Fibroblast of lung (primary cell): ENCODE measurements around the gene TMEM109. TPM values are rescaled to one million over a fixed set of nuclear protein-coding genes. Genes with fewer than 3 reads are reported as not detected.

Experiments used
- DNase-seq, 2 donors: peaks; one replicate each; pipeline versions ENCODE4 v3.0.0 to v3.0.0-alpha.2; 2010; ENCODE audit warnings: low read depth in 2 of 2
- H2AFZ ChIP-seq: 2 replicates; pipeline ENCODE4 v1.5.1; 2012; ENCODE audit warnings: low read length, control low read depth, inconsistent platforms
- H3K27ac ChIP-seq: 2 replicates; pipeline ENCODE4 v1.5.1; 2011; ENCODE audit warnings: low read length, control low read depth; ENCODE audit not compliant: insufficient read depth
- H3K27me3 ChIP-seq: 2 replicates; pipeline ENCODE4 v1.5.1; 2011; ENCODE audit warnings: mild to moderate bottlenecking, low read length; ENCODE audit not compliant: control insufficient read depth, insufficient read depth
- H3K36me3 ChIP-seq: 2 replicates; pipeline ENCODE4 v1.5.1; 2011; ENCODE audit warnings: low read length; ENCODE audit not compliant: control insufficient read depth, insufficient read depth
- H3K4me1 ChIP-seq: 2 replicates; pipeline ENCODE4 v1.5.1; 2011; ENCODE audit warnings: low read length; ENCODE audit not compliant: control insufficient read depth, insufficient read depth; ENCODE audit errors: extremely low read depth
- H3K4me2 ChIP-seq: 2 replicates; pipeline ENCODE4 v1.5.1; 2011; ENCODE audit warnings: low read length, control low read depth; ENCODE audit not compliant: insufficient read depth; ENCODE audit errors: extremely low read depth
- H3K4me3 ChIP-seq, 4 experiments: fragments of 200-600 bp in 1 of 4; sonication (generic) in 1 of 4; replicated peaks in 1 of 4; 2 replicates each; pipeline ENCODE4 v1.5.1; 2011 to 2016; ENCODE audit warnings: low read length in 4 of 4, low read depth in 3 of 4, mild to moderate bottlenecking in 3 of 4, control low read depth in 2 of 4, inconsistent platforms in 1 of 4, mixed read lengths in 1 of 4; ENCODE audit not compliant: insufficient read depth in 1 of 4; ENCODE audit errors: control extremely low read depth in 1 of 4
- H3K79me2 ChIP-seq: 2 replicates; pipeline ENCODE4 v1.5.1; 2012; ENCODE audit warnings: mild to moderate bottlenecking, low read length, inconsistent platforms; ENCODE audit not compliant: control insufficient read depth, insufficient read depth
- H3K9ac ChIP-seq: 2 replicates; pipeline ENCODE4 v1.5.1; 2011; ENCODE audit warnings: mild to moderate bottlenecking, low read length, control low read depth; ENCODE audit not compliant: insufficient read depth
- H3K9me3 ChIP-seq: 2 replicates; pipeline ENCODE4 v1.5.1; 2012; ENCODE audit warnings: low read depth, low read length; ENCODE audit not compliant: control insufficient read depth, insufficient read depth
- H4K20me1 ChIP-seq: 2 replicates; pipeline ENCODE4 v1.5.1; 2011; ENCODE audit warnings: low read length; ENCODE audit not compliant: control insufficient read depth, insufficient read depth; ENCODE audit errors: extremely low read depth
- EZH2 ChIP-seq: IDR thresholded peaks from 2 replicates; pipeline ENCODE4 v1.5.1; 2012; ENCODE audit warnings: low read length, control low read depth, mild to moderate bottlenecking; ENCODE audit errors: missing control alignments
- polyA plus RNA-seq, 2 donors: library from polyadenylated mRNA; depleted of rRNA in 1 of 2; stranded (reverse) in 1 of 2; unstranded in 1 of 2; fragments of >200 nt; gene quantifications; 2 replicates each; pipeline ENCODE4 v1.2.1, GENCODE V29; 2011 to 2012; ENCODE audit warnings: missing spikeins in 1 of 2
- total RNA-seq: library from RNA; depleted of rRNA; stranded (reverse); fragments of >200 nt; gene quantifications from 2 replicates; pipeline ENCODE4 v1.2.1, GENCODE V29; 2014
- TF ChIP-seq, protein P1 (sequence below), 2 donors: IDR thresholded peaks in 1 of 2; conservative IDR thresholded peaks in 1 of 2; 1 replicate in 1 of 2; 2 replicates in 1 of 2; pipeline ENCODE4 v1.5.1; 2011 to 2012; ENCODE audit warnings: low read length in 2 of 2, control low read depth in 1 of 2, inconsistent platforms in 1 of 2, low read depth in 1 of 2, mild to moderate bottlenecking in 1 of 2

The TMEM109 gene
- total and polyA plus RNA-seq, 2 donors (not counting 1 experiment from before 2014, with no cell fraction given) = 21.5 to 34.9 TPM

DNA sequence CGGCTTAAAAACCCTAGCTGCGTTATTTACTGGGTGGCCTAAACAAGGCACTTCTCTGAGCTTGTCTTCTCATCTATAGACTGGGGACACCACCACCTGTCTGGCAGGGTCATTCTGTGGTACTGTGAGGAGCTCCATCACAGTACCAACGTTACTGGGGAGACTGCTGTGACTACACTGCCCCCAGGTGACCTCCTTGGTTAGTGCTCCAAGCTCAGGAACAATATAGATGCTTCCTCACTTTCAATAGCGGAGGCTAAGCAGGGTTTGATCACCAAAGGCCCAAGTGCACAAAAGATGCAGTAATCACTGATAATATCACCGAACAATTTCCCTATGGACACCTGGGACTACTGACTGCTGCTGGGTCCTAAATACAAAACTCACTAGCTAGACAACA lies 26.4 kb upstream of the TMEM109 start:
- Histone ChIP-seq H3K9ac (no peak overlapping the region), H3K79me2 (no peaks in the 10 kb centered on the region), H3K27me3 (no peaks in the 10 kb centered on the region), H3K9me3 (no peaks in the 10 kb centered on the region), H3K4me2 (no peak overlapping the region), H3K4me3 (no peak overlapping the region), H3K27ac (no peak overlapping the region), H3K4me1 (no peaks in the 10 kb centered on the region), H4K20me1 (no peaks in the 10 kb centered on the region), H3K36me3 (peaks cover 3% of the 10 kb centered on the region), H2AFZ (no peak overlapping the region)
- no peak for TF ChIP-seq EZH2
- TF ChIP-seq, protein P1, sequence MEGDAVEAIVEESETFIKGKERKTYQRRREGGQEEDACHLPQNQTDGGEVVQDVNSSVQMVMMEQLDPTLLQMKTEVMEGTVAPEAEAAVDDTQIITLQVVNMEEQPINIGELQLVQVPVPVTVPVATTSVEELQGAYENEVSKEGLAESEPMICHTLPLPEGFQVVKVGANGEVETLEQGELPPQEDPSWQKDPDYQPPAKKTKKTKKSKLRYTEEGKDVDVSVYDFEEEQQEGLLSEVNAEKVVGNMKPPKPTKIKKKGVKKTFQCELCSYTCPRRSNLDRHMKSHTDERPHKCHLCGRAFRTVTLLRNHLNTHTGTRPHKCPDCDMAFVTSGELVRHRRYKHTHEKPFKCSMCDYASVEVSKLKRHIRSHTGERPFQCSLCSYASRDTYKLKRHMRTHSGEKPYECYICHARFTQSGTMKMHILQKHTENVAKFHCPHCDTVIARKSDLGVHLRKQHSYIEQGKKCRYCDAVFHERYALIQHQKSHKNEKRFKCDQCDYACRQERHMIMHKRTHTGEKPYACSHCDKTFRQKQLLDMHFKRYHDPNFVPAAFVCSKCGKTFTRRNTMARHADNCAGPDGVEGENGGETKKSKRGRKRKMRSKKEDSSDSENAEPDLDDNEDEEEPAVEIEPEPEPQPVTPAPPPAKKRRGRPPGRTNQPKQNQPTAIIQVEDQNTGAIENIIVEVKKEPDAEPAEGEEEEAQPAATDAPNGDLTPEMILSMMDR (conservative IDR thresholded peaks at IDR 0.05 in 1 of 2, IDR thresholded peaks at IDR 0.05 in 1 of 2; ENCODE audit: low read depth in 1 of 2, low read length in 2 of 2) = peak; percentile 67 to 73
- peak; percentile 27 to 58 for DNase-seq

DNA sequence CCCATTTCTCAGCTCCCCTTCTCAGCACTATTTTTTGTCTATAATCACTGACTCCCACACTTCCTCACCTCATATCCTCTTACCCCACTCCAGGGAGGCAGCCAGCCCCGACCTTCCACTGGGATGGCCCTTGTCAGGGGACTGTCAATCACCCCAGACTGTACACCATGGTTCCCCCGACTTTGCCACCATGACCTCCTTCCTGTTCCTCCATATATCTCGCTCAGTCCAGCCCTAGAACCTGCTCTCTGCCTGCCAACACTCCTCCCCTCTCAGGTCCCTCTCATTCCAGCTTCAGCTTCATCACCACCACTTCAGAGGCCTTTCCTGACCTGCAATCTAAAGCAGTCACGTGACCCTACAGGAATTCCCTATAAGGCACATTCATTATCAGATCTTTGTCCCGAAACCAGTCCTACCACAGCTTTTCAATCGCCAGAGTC lies 24.1 kb upstream of the TMEM109 start:
- no peak for DNase-seq
- TF ChIP-seq, protein P1 (conservative IDR thresholded peaks at IDR 0.05 in 1 of 2, IDR thresholded peaks at IDR 0.05 in 1 of 2; ENCODE audit: low read depth in 1 of 2, low read length in 2 of 2) = no peak
- no peak for TF ChIP-seq EZH2
- no peak overlapping the region for H3K4me2 ChIP-seq
- H3K27ac ChIP-seq = no peak overlapping the region
- no peak overlapping the region for H2AFZ ChIP-seq
- H3K79me2 ChIP-seq = no peaks in the 10 kb centered on the region
- H4K20me1 ChIP-seq = no peaks in the 10 kb centered on the region
- no peaks in the 10 kb centered on the region for H3K4me1 ChIP-seq
- peaks cover 5% of the 10 kb centered on the region for H3K36me3 ChIP-seq
- H3K9ac ChIP-seq = no peak overlapping the region
- no peaks in the 10 kb centered on the region for H3K27me3 ChIP-seq
- H3K4me3 ChIP-seq = no peak overlapping the region
- H3K9me3 ChIP-seq = no peaks in the 10 kb centered on the region

DNA sequence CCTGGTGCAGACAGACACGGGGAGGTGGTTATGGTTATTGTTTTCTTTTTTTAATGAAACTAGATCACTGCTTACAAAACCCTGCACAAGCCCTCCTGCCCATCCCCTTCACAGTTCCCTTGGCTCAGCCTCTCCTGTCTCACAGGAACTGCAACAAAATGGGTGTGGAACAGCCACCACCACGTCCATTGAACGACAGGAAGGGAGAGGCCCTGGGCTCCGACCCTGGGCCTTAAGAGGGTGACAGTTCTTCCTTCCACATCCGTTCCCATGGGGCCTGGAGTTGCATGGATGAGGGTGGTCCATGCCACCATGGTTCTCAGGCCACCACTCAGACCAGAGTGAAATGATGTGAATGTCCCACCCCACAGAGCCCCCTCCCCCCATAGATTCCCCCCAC lies 23.3 kb upstream of the TMEM109 start:
- H3K27me3 ChIP-seq = no peaks in the 10 kb centered on the region
- no peak overlapping the region for H2AFZ ChIP-seq
- no peak overlapping the region for H3K9ac ChIP-seq
- H3K4me2 ChIP-seq = no peak overlapping the region
- H3K27ac ChIP-seq = no peak overlapping the region
- no peaks in the 10 kb centered on the region for H4K20me1 ChIP-seq
- H3K79me2 ChIP-seq = no peaks in the 10 kb centered on the region
- no peak for DNase-seq
- no peaks in the 10 kb centered on the region for H3K4me1 ChIP-seq
- no peak for TF ChIP-seq EZH2
- TF ChIP-seq, protein P1 (conservative IDR thresholded peaks at IDR 0.05 in 1 of 2, IDR thresholded peaks at IDR 0.05 in 1 of 2; ENCODE audit: low read depth in 1 of 2, low read length in 2 of 2) = no peak
- H3K9me3 ChIP-seq = no peaks in the 10 kb centered on the region
- peaks cover 5% of the 10 kb centered on the region for H3K36me3 ChIP-seq
- no peak overlapping the region for H3K4me3 ChIP-seq
